ENCODE results near the gene OTOP3. TPM values are rescaled to one million over a fixed set of nuclear protein-coding genes. Genes with fewer than 3 reads are reported as not detected.

Gene OTOP3
- total RNA-seq, 4 donors from 2014 or later: 0.65 to 0.98 TPM; not detected in 2

DNA sequence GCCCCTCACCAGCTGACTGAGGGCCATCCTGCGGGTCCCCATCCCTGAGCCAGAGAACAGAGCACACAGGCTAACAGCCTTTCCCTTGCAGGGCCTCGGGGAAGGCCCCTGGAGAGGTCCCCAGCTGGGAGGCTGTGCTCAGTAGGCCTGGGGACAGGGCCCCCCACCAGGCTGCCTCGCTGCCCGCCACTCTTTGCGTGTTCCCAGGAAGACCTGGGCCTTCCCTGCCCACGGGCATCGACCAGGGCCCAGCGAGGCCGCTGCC is 36.1 kb downstream of the OTOP3 start:
- WGBS: 80% methylated on average over 1 of the region's 9 CpGs
- no peak overlapping the region for H3K27ac ChIP-seq
- TF ChIP-seq POLR2A (IDR thresholded peaks at IDR 0.05): no peak
- TF ChIP-seq, protein P1, sequence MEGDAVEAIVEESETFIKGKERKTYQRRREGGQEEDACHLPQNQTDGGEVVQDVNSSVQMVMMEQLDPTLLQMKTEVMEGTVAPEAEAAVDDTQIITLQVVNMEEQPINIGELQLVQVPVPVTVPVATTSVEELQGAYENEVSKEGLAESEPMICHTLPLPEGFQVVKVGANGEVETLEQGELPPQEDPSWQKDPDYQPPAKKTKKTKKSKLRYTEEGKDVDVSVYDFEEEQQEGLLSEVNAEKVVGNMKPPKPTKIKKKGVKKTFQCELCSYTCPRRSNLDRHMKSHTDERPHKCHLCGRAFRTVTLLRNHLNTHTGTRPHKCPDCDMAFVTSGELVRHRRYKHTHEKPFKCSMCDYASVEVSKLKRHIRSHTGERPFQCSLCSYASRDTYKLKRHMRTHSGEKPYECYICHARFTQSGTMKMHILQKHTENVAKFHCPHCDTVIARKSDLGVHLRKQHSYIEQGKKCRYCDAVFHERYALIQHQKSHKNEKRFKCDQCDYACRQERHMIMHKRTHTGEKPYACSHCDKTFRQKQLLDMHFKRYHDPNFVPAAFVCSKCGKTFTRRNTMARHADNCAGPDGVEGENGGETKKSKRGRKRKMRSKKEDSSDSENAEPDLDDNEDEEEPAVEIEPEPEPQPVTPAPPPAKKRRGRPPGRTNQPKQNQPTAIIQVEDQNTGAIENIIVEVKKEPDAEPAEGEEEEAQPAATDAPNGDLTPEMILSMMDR (IDR thresholded peaks at IDR 0.05): no peak
- no peak for TF ChIP-seq POLR2AphosphoS5 (IDR thresholded peaks at IDR 0.05)
- TF ChIP-seq EP300 (IDR thresholded peaks at IDR 0.05): no peak

DNA sequence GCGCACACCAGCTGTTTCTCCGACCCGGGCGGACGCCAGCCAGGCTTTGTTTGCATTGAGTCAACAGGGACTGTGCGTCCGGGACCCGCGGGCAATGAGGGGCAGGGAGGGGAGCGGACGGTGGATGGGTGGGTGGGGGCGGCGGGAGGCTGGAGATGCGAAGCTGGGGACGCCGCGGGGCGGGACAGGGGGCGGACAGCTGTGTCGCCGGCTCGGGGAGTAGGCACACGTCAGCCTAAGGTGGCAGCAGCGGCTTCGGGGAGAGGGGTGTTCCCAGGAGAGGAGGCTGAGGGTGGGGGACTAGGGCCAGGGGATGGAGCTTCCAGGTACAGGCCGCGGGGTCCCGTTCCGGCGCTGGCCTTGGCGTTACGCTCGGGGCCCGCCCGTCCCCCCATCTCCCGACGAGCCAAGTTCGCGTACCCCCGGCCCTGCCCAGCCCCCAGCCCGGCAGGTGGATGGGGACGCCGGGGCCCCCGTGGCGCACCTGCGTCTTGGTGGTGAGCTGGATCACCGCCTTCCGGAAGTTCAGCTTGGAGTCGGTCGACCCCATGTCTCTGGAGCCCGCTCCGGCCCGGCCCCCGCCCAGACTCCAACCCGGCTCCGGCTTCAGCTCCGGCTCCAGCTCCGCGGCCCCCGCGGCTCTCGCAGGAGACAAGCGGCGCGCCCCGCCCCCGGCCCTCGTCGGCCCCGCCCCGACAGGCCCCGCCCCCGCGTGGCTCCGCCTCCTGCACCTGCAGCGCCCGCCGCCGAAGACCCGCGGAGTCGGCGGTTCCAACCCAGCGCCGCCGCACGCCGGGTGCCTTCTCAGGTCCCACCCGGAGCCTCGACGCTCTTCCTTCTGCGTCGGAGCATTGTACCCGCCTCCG is 36.6 kb downstream of the OTOP3 start, which contains the start of gene HID1:
Gene HID1 (minus strand): TSS at position 653 of the 866 bp plus-strand sequence. CDS start 103 bp downstream, at position 550.
- Histone ChIP-seq H3K36me3 (no peaks in the 10 kb centered on the region), H3K27me3 (peaks cover 38% of the 10 kb centered on the region), H3K4me3 (peak within 1 kb of the TSS; percentile 63), H3K27ac (no peak within 1 kb of the TSS), H3K4me1 (peaks cover 30% of the 10 kb centered on the region), H3K9me3 (no peaks in the 10 kb centered on the region)
- TF ChIP-seq POLR2AphosphoS5 (IDR thresholded peaks at IDR 0.05) (no peak), POLR2A (IDR thresholded peaks at IDR 0.05) (no peak), EP300 (IDR thresholded peaks at IDR 0.05) (no peak)
- TF ChIP-seq, protein P1 (IDR thresholded peaks at IDR 0.05): no peak
- under 1% methylated on average over 22 of the region's 95 CpGs for WGBS
- no peak for DNase-seq (ENCODE audit: low spot score in 2 of 2)

More for the DNA sequence above, 36.1 kb downstream of the OTOP3 start:
- H3K4me1 ChIP-seq: peaks cover 30% of the 10 kb centered on the region
- no peaks in the 10 kb centered on the region for H3K36me3 ChIP-seq
- no peak for DNase-seq (ENCODE audit: low spot score in 2 of 2)
- H3K4me3 ChIP-seq: peak overlapping the region; percentile 63
- peaks cover 38% of the 10 kb centered on the region for H3K27me3 ChIP-seq
- no peaks in the 10 kb centered on the region for H3K9me3 ChIP-seq

DNA sequence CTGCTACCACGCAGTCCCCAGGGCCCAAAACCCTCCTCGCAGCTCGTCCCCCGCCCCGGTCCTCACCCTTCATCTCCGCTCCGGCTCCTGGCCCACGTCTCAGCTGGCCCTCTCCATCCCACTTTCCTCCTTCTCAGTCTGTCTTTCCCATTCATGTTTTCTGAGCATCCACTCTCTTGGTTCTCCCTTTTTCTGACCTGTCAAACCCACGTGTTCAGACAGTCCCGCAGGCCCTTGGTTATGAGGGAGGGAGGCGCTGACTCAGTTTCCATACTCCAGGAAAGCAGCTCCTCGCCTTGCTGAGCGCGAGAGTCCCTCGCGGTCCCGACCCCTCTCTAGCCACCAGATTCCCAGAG is 37.3 kb downstream of the OTOP3 start:
- Histone ChIP-seq H3K27me3 (peaks cover 38% of the 10 kb centered on the region), H3K36me3 (no peaks in the 10 kb centered on the region), H3K27ac (no peak overlapping the region), H3K9me3 (no peaks in the 10 kb centered on the region), H3K4me1 (peaks cover 30% of the 10 kb centered on the region), H3K4me3 (peak overlapping the region; percentile 63)
- WGBS: 20% methylated on average over 17 of the region's 17 CpGs
- TF ChIP-seq POLR2A (IDR thresholded peaks at IDR 0.05): no peak
- TF ChIP-seq EP300 (IDR thresholded peaks at IDR 0.05): no peak
- TF ChIP-seq POLR2AphosphoS5 (IDR thresholded peaks at IDR 0.05): no peak
- TF ChIP-seq, protein P1 (IDR thresholded peaks at IDR 0.05): no peak
- DNase-seq (ENCODE audit: low spot score in 2 of 2): no peak

DNA sequence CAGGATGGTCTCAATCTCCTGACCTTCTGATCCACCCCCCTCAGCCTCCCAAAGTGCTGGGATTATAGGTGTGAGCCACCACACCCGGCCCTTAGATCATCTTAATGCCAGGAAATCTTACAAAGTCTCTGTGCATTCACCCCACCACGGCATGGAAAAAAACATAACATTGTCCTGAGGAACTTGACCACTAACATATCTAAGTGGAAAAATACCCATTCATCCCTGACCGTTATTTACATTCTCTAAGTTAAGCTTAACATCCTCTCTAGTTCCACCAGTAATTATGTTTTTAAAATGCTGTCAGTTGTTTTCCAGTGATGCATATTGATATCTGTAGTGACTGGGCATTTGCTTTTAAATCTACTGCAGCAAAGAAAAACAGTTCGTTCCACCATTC is 40.2 kb downstream of the OTOP3 start:
- TF ChIP-seq, protein P1 (IDR thresholded peaks at IDR 0.05): no peak
- TF ChIP-seq EP300 (IDR thresholded peaks at IDR 0.05): no peak
- no peak for TF ChIP-seq POLR2AphosphoS5 (IDR thresholded peaks at IDR 0.05)
- no peak for TF ChIP-seq POLR2A (IDR thresholded peaks at IDR 0.05)
- 79% methylated on average over 4 of the region's 4 CpGs for WGBS
- DNase-seq (ENCODE audit: low spot score in 2 of 2): no peak
- peaks cover 33% of the 10 kb centered on the region for H3K27me3 ChIP-seq
- H3K4me1 ChIP-seq: peaks cover 15% of the 10 kb centered on the region
- no peak overlapping the region for H3K27ac ChIP-seq
- no peak overlapping the region for H3K4me3 ChIP-seq
- no peaks in the 10 kb centered on the region for H3K9me3 ChIP-seq
- H3K36me3 ChIP-seq: no peaks in the 10 kb centered on the region

DNA sequence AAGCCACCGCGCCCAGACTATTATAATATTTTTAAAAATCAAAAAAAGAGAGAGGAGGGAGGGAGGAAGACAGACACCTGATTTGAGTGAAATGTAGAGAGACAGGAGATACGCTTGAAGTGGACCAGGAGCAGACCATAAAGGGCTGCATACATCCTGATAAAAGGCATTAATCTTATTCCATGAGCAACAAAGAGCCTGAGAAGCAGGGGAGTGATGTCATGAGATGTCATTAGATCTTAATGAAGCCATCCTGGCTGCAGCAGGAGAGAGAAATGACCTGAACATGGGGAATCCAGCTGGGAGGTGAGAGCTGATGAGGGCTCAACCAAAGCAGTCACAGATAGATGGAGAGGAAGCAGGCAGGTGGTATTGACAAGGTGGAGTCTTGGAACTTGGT is 42.1 kb downstream of the OTOP3 start:
- 95% methylated on average over 3 of the region's 3 CpGs for WGBS

More for the DNA sequence above, 42.1 kb downstream of the OTOP3 start:
- DNase-seq (ENCODE audit: low spot score in 2 of 2): no peak
- H3K36me3 ChIP-seq: no peaks in the 10 kb centered on the region
- no peak for TF ChIP-seq EP300 (IDR thresholded peaks at IDR 0.05)
- no peak for TF ChIP-seq POLR2A (IDR thresholded peaks at IDR 0.05)
- TF ChIP-seq, protein P1 (IDR thresholded peaks at IDR 0.05): no peak
- no peak for TF ChIP-seq POLR2AphosphoS5 (IDR thresholded peaks at IDR 0.05)
- H3K4me1 ChIP-seq: peaks cover 15% of the 10 kb centered on the region
- H3K27me3 ChIP-seq: peaks cover 18% of the 10 kb centered on the region
- no peak overlapping the region for H3K4me3 ChIP-seq
- H3K27ac ChIP-seq: no peak overlapping the region
- no peaks in the 10 kb centered on the region for H3K9me3 ChIP-seq
